WTC11 (cell line): Measurements from ENCODE around the gene ARIH2. TPM values are rescaled to one million over a fixed set of nuclear protein-coding genes. Genes with fewer than 3 reads are reported as not detected.

Experiments used
- ATAC-seq: fragments of 200-7000 bp; cut with Tn5 transposase; 2 replicates; pipeline ENCODE4 v1.10.0; 2021; ENCODE audit warnings: mild to moderate bottlenecking, moderate library complexity
- CTCF ChIA-PET: fragments of 300-600 bp; sonication (Branson Sonifier 250); formaldehyde crosslinking; loops from one replicate; lab custom pipeline; 2021; ENCODE audit warnings: antibody characterized with exemption; lab: Charles Lee
- POLR2A ChIA-PET: fragments of 350-600 bp; sonication (Branson Sonifier 250); formaldehyde crosslinking; loops from one replicate; lab custom pipeline; 2021; ENCODE audit warnings: antibody characterized with exemption; lab: Charles Lee
- DNase-seq: peaks from one replicate; pipeline ENCODE4 v3.0.0; 2021; ENCODE audit warnings: low spot score
- H3K27ac Mint-ChIP-seq: 2 replicates; pipeline ENCODE4 v1.8.0; 2021; ENCODE audit warnings: mixed read lengths
- H3K27me3 Mint-ChIP-seq: 2 replicates; pipeline ENCODE4 v1.8.0; 2021; ENCODE audit warnings: low read depth, mild to moderate bottlenecking, moderate library complexity, mixed read lengths
- H3K36me3 Mint-ChIP-seq: 2 replicates; pipeline ENCODE4 v1.8.0; 2021; ENCODE audit warnings: mixed read lengths
- H3K4me1 Mint-ChIP-seq: 2 replicates; pipeline ENCODE4 v1.8.0; 2022; ENCODE audit warnings: mixed read lengths
- H3K4me3 Mint-ChIP-seq: 2 replicates; pipeline ENCODE4 v1.8.0; 2021; ENCODE audit warnings: mild to moderate bottlenecking, moderate library complexity, mixed read lengths
- H3K9me3 Mint-ChIP-seq: 2 replicates; pipeline ENCODE4 v1.8.0; 2021; ENCODE audit warnings: mixed read lengths
- ATF3 ChIP-seq: sonication (generic); formaldehyde crosslinking; conservative IDR thresholded peaks from 2 replicates; pipeline ENCODE4 v1.8.1; 2022; ENCODE audit warnings: mild to moderate bottlenecking, missing genetic modification reagents
- CDX4 ChIP-seq: fragments of 250-450 bp; sonication (Bioruptor Pico); IDR thresholded peaks from 2 replicates; pipeline ENCODE4 v1.9.0; 2021; ENCODE audit warnings: moderate library complexity, mild to moderate bottlenecking, inconsistent platforms, borderline replicate concordance
- EMX1 ChIP-seq: fragments of 250-450 bp; sonication (Bioruptor Pico); IDR thresholded peaks from 2 replicates; pipeline ENCODE4 v1.8.0; 2021; ENCODE audit warnings: mild to moderate bottlenecking
- GTF2I ChIP-seq: fragments of 250-450 bp; sonication (Bioruptor Pico); conservative IDR thresholded peaks from 2 replicates; pipeline ENCODE4 v1.4.0; 2021; ENCODE audit warnings: mild to moderate bottlenecking
- HMGA2 ChIP-seq: fragments of 250-450 bp; sonication (Bioruptor Pico); IDR thresholded peaks from 2 replicates; pipeline ENCODE4 v1.4.0; 2021; ENCODE audit warnings: mild to moderate bottlenecking, moderate library complexity
- MXD4 ChIP-seq: fragments of 250-450 bp; sonication (Bioruptor Pico); IDR thresholded peaks from 2 replicates; pipeline ENCODE4 v1.8.0; 2021; ENCODE audit warnings: mild to moderate bottlenecking, moderate library complexity, borderline replicate concordance
- NFATC4 ChIP-seq: fragments of 250-450 bp; sonication (Bioruptor Pico); IDR thresholded peaks from 2 replicates; pipeline ENCODE4 v1.9.0; 2021; ENCODE audit warnings: mild to moderate bottlenecking
- NFE2L1 ChIP-seq: sonication (generic); formaldehyde crosslinking; IDR thresholded peaks from 2 replicates; pipeline ENCODE4 v1.8.1; 2023; ENCODE audit warnings: missing genetic modification reagents
- OVOL2 ChIP-seq: fragments of 250-450 bp; sonication (Bioruptor Pico); IDR thresholded peaks from 2 replicates; pipeline ENCODE4 v1.9.0; 2021; ENCODE audit warnings: mild to moderate bottlenecking, borderline replicate concordance
- PREB ChIP-seq: sonication (generic); formaldehyde crosslinking; IDR thresholded peaks from 2 replicates; pipeline ENCODE4 v1.8.1; 2022; ENCODE audit warnings: mild to moderate bottlenecking, missing genetic modification reagents, moderate library complexity, borderline replicate concordance
- SOX15 ChIP-seq: fragments of 250-450 bp; sonication (Bioruptor Pico); IDR thresholded peaks from 2 replicates; pipeline ENCODE4 v1.9.0; 2021; ENCODE audit warnings: mild to moderate bottlenecking
- SP1 ChIP-seq: sonication (generic); formaldehyde crosslinking; conservative IDR thresholded peaks from 2 replicates; pipeline ENCODE4 v1.8.1; 2022; ENCODE audit warnings: missing genetic modification reagents
- ZBTB21 ChIP-seq: sonication (generic); formaldehyde crosslinking; IDR thresholded peaks from 2 replicates; pipeline ENCODE4 v1.8.1; 2023; ENCODE audit warnings: mild to moderate bottlenecking, missing genetic modification reagents, borderline replicate concordance
- ZNF219 ChIP-seq: sonication (generic); formaldehyde crosslinking; IDR thresholded peaks from 2 replicates; pipeline ENCODE4 v1.8.0; 2023; ENCODE audit warnings: missing genetic modification reagents, mild to moderate bottlenecking, borderline replicate concordance
- ZNF281 ChIP-seq: sonication (generic); formaldehyde crosslinking; IDR thresholded peaks from 2 replicates; pipeline ENCODE4 v1.8.0; 2023; ENCODE audit warnings: mild to moderate bottlenecking, missing genetic modification reagents
- ZNF317 ChIP-seq: sonication (generic); formaldehyde crosslinking; IDR thresholded peaks from 2 replicates; pipeline ENCODE4 v1.8.1; 2023; ENCODE audit warnings: low read depth, mild to moderate bottlenecking, moderate library complexity, missing genetic modification reagents, borderline replicate concordance
- total RNA-seq: library from RNA; stranded (reverse); gene quantifications from 3 replicates; pipeline ENCODE4 v1.2.3, GENCODE V29; 2021
- TF ChIP-seq, protein P1 (sequence below): fragments of 200-600 bp; IDR thresholded peaks from 2 replicates; pipeline ENCODE4 v1.8.0; 2022; ENCODE audit warnings: antibody characterized with exemption
- TF ChIP-seq, protein P2 (sequence below): sonication (generic); formaldehyde crosslinking; IDR thresholded peaks from 2 replicates; pipeline ENCODE4 v1.8.0; 2022; ENCODE audit warnings: mild to moderate bottlenecking, missing genetic modification reagents
- TF ChIP-seq, protein P3 (sequence below): sonication (generic); formaldehyde crosslinking; IDR thresholded peaks from 2 replicates; pipeline ENCODE4 v1.8.0; 2022; ENCODE audit warnings: mild to moderate bottlenecking, missing genetic modification reagents

The ARIH2 gene
- total RNA-seq, 1 experiment from 2014 or later, result 134 TPM

DNA sequence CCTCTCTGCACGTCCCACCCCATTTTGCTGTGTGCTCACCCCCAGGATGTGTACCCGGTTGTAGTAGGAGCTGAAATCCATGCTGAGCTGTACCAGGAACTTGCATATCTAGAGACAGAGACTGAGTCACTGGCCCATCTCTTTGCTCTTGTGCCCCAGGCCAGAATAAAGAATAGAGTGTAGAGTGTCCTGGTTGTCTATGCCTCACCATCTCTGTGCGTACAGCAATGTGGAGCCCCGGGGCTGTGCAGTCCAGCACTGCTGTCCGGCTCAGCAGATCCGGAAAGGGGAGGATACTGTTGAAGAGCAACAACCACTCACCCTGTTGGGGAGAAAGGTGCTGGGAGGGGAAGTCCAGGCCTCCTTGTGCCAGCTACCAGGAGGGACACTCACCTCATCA, 97.1 kb downstream of the ARIH2 start:
- Mint-ChIP-seq H3K9me3 (no peaks in the 10 kb centered on the region), H3K4me1 (peaks cover 18% of the 10 kb centered on the region), H3K27me3 (no peaks in the 10 kb centered on the region), H3K27ac (no peak overlapping the region), H3K4me3 (no peak overlapping the region), H3K36me3 (peaks cover 32% of the 10 kb centered on the region)
- ChIA-PET CTCF (interaction anchor here (2.6 to 8.2 kb wide), 2 partner anchors 19 to 27 kb away, joined by 12 to 101 read pairs; partner anchors contain the start of gene P4HTM), POLR2A (interaction anchor here (1.0 kb wide), 1 partner anchor 28 kb away, joined by 3 read pairs; no protein-coding TSS in a partner anchor)
- TF ChIP-seq, protein P1, sequence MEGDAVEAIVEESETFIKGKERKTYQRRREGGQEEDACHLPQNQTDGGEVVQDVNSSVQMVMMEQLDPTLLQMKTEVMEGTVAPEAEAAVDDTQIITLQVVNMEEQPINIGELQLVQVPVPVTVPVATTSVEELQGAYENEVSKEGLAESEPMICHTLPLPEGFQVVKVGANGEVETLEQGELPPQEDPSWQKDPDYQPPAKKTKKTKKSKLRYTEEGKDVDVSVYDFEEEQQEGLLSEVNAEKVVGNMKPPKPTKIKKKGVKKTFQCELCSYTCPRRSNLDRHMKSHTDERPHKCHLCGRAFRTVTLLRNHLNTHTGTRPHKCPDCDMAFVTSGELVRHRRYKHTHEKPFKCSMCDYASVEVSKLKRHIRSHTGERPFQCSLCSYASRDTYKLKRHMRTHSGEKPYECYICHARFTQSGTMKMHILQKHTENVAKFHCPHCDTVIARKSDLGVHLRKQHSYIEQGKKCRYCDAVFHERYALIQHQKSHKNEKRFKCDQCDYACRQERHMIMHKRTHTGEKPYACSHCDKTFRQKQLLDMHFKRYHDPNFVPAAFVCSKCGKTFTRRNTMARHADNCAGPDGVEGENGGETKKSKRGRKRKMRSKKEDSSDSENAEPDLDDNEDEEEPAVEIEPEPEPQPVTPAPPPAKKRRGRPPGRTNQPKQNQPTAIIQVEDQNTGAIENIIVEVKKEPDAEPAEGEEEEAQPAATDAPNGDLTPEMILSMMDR, result no peak
- TF ChIP-seq CDX4 (no peak), MXD4 (CRISPR knock-in tag) (no peak), HMGA2 (CRISPR knock-in tag) (no peak), SP1 (CRISPR knock-in tag) (no peak), NFATC4 (CRISPR knock-in tag) (no peak)
- ATAC-seq (no peak), DNase-seq (no peak)

DNA sequence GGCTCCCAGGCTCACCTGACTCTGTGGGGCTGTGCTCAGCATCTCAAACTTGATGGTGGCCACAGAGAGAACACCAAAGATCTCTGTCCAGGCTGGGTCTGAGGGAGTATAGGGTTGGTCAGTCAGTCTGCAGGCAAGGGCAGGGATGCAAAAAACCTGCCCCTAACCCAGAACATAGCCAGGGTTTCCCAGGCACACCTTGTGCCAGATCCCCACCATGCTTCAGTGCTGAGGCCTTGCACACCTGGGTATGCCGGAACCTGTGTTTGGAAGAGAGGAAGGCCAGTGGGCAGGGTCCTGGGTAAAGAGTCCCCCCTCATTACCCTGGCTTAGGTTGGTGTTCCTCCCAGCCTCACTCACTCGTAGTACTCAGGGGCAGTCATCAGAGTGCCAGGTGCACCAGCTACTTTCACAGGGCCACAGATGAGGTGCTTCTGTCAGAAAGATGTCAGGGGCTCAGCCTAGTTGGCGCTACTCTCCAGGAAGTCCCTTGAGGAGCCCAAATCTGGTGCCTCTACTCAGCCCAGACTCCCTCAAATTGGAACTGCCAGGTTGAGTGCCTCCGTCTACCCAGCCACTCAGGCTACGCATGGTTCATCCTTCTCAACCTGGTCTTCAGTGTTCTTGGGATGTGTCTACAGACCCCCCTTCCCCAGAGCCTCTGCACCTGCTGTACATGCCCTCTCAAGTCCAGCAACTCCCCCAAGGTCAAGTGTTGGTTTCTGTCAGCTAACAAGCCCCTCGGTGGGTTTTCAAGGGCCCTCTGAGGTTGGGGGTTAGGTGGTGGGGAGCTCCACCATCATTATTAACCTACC, 98.0 kb downstream of the ARIH2 start:
- TF ChIP-seq EMX1 (no peak), PREB (CRISPR knock-in tag) (no peak), NFE2L1 (no peak), OVOL2 (CRISPR knock-in tag) (no peak), NFATC4 (CRISPR knock-in tag) (0 out of 2 replicates have a peak, but pooled peaks have one; percentile 7)
- Mint-ChIP-seq H3K9me3 (no peaks in the 10 kb centered on the region), H3K27me3 (no peaks in the 10 kb centered on the region), H3K4me1 (peaks cover 18% of the 10 kb centered on the region), H3K36me3 (peaks cover 30% of the 10 kb centered on the region), H3K4me3 (peak overlapping the region; percentile 92), H3K27ac (no peak overlapping the region)
- DNase-seq (no peak), ATAC-seq (no peak)
- CTCF ChIA-PET, result interaction anchor here (2.3 to 8.2 kb wide), 2 partner anchors 10 to 28 kb away, joined by 21 to 101 read pairs; partner anchors contain the start of genes P4HTM and WDR6
- POLR2A ChIA-PET, result interaction anchor here (1.9 to 3.6 kb wide), 3 partner anchors 9 to 27 kb away, joined by 6 to 40 read pairs (median 10); partner anchors contain the start of genes IMPDH2, P4HTM and WDR6

DNA sequence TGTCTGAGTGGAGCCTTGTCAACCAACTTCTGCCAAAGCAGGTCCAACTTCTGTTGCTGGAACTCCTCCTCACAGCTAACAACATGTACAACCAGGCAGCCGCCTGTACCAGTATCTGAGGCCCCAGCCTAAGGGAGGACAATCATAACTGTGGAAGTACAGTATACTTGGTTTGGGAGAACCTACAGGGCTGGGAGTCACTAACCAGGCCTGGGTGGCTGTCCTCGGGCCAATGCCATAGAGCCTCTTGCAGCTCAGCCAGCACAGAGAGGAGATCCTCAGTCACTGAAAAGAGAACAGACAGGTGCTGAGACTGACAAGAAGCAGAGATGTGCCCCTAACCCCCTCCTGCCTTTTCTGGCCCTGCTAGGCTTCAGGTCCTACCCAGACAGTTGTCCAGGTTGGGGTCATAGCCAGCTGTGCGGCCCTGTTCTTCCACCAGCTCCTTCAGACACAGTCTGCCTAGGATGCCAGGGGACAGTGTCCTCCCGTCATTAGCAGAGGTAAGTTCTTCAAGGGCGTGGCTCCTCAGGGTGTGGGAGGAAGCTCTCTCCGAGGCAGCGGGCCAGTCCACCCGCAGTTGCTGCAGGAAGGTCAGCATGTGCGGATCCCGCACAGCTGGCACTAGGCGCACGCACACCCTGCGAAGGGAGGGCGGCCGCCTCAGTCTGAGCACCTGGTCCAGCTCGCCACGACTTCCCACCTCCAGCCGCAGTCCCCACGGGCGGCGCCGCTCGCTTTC, 98.8 kb downstream of the ARIH2 start:
- no peak for DNase-seq
- POLR2A ChIA-PET, result interaction anchor here (0.5 to 3.6 kb wide), 6 partner anchors 10 to 76 kb away, joined by 3 to 40 read pairs (median 6); partner anchors contain the start of genes IMPDH2, P4HTM and WDR6
- ATAC-seq, result no peak
- H3K27ac Mint-ChIP-seq, result no peak overlapping the region; the same call in 1 of the 2 replicates
- CTCF ChIA-PET, result interaction anchor here (2.3 to 8.2 kb wide), 2 partner anchors 11 to 29 kb away, joined by 21 to 101 read pairs; partner anchors contain the start of genes P4HTM and WDR6
- H3K4me1 Mint-ChIP-seq, result peaks cover 18% of the 10 kb centered on the region
- peaks cover 25% of the 10 kb centered on the region for H3K36me3 Mint-ChIP-seq
- no peaks in the 10 kb centered on the region for H3K9me3 Mint-ChIP-seq
- H3K27me3 Mint-ChIP-seq, result no peaks in the 10 kb centered on the region
- peak overlapping the region; percentile 92 for H3K4me3 Mint-ChIP-seq
- TF ChIP-seq SOX15, result no peak
- TF ChIP-seq ZNF317 (CRISPR knock-in tag), result no peak
- TF ChIP-seq ATF3, result no peak
- no peak for TF ChIP-seq ZBTB21
- TF ChIP-seq ZNF219, result peak; percentile 26; the same call in 1 of the 2 replicates
- TF ChIP-seq ZNF281 (CRISPR knock-in tag), result no peak
- peak; percentile 3; the same call in 1 of the 2 replicates for TF ChIP-seq EMX1
- TF ChIP-seq, protein P2, sequence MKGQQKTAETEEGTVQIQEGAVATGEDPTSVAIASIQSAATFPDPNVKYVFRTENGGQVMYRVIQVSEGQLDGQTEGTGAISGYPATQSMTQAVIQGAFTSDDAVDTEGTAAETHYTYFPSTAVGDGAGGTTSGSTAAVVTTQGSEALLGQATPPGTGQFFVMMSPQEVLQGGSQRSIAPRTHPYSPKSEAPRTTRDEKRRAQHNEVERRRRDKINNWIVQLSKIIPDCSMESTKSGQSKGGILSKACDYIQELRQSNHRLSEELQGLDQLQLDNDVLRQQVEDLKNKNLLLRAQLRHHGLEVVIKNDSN, result peak; percentile 9; the same call in 1 of the 2 replicates
- TF ChIP-seq, protein P3, sequence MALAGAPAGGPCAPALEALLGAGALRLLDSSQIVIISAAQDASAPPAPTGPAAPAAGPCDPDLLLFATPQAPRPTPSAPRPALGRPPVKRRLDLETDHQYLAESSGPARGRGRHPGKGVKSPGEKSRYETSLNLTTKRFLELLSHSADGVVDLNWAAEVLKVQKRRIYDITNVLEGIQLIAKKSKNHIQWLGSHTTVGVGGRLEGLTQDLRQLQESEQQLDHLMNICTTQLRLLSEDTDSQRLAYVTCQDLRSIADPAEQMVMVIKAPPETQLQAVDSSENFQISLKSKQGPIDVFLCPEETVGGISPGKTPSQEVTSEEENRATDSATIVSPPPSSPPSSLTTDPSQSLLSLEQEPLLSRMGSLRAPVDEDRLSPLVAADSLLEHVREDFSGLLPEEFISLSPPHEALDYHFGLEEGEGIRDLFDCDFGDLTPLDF (CRISPR knock-in tag), result no peak
- no peak for TF ChIP-seq NFE2L1
- TF ChIP-seq GTF2I (CRISPR knock-in tag), result no peak
